Trophoblast cell (in vitro differentiated cells and primary cell): Measurements from ENCODE around the gene MCF2L.

Experiments used
- DNase-seq, 2 donors: peaks; one replicate each; pipeline ENCODE4 v3.0.0-alpha.2; 2016
- H2AFZ ChIP-seq: 2 replicates; pipeline ENCODE4 v1.6.1; 2013; ENCODE audit warnings: low read length, moderate library complexity, mild to moderate bottlenecking; ENCODE audit not compliant: insufficient read depth, poor library complexity
- H2AK5ac ChIP-seq: 2 replicates; pipeline ENCODE4 v1.6.1; 2013; ENCODE audit warnings: mild to moderate bottlenecking, low read length
- H2BK120ac ChIP-seq: 2 replicates; pipeline ENCODE4 v1.6.1; 2013; ENCODE audit warnings: low read length, mild to moderate bottlenecking, moderate library complexity; ENCODE audit not compliant: insufficient read depth, poor library complexity
- H2BK12ac ChIP-seq: 2 replicates; pipeline ENCODE4 v1.6.1; 2013; ENCODE audit warnings: mild to moderate bottlenecking, low read length, moderate library complexity
- H2BK5ac ChIP-seq: 2 replicates; pipeline ENCODE4 v1.6.1; 2013; ENCODE audit warnings: low read length, low read depth, moderate library complexity, mild to moderate bottlenecking; ENCODE audit not compliant: poor library complexity
- H3K14ac ChIP-seq: 2 replicates; pipeline ENCODE4 v1.6.1; 2013; ENCODE audit warnings: mild to moderate bottlenecking, low read length
- H3K18ac ChIP-seq: 2 replicates; pipeline ENCODE4 v1.6.1; 2013; ENCODE audit warnings: mild to moderate bottlenecking, low read length
- H3K23ac ChIP-seq: 2 replicates; pipeline ENCODE4 v1.6.1; 2013; ENCODE audit warnings: low read length
- H3K27ac ChIP-seq: 2 replicates; pipeline ENCODE4 v1.5.1; 2013; ENCODE audit warnings: low read depth, mild to moderate bottlenecking, inconsistent platforms, low read length, moderate library complexity
- H3K27me3 ChIP-seq: 2 replicates; pipeline ENCODE4 v1.6.1; 2013; ENCODE audit warnings: inconsistent platforms, mild to moderate bottlenecking, low read length, moderate library complexity; ENCODE audit not compliant: insufficient read depth
- H3K36me3 ChIP-seq, 2 experiments: 1 replicate in 1 of 2; 2 replicates in 1 of 2; pipeline ENCODE4 v1.6.1; 2013; ENCODE audit warnings: low read length in 2 of 2, mild to moderate bottlenecking in 2 of 2, moderate library complexity in 1 of 2; ENCODE audit not compliant: insufficient read depth in 2 of 2, control insufficient read depth in 1 of 2
- H3K4ac ChIP-seq: 2 replicates; pipeline ENCODE4 v1.6.1; 2013; ENCODE audit warnings: low read depth, mild to moderate bottlenecking, low read length, moderate library complexity
- H3K4me1 ChIP-seq, 2 experiments: 1 replicate in 1 of 2; 2 replicates in 1 of 2; pipeline ENCODE4 v1.6.1; 2013; ENCODE audit warnings: low read length in 2 of 2, mild to moderate bottlenecking in 2 of 2, moderate library complexity in 1 of 2; ENCODE audit not compliant: insufficient read depth in 2 of 2, control insufficient read depth in 1 of 2
- H3K4me2 ChIP-seq: 2 replicates; pipeline ENCODE4 v1.6.1; 2013; ENCODE audit warnings: inconsistent platforms, mild to moderate bottlenecking, low read length, moderate library complexity
- H3K4me3 ChIP-seq: 2 replicates; pipeline ENCODE4 v1.5.1; 2013; ENCODE audit warnings: mild to moderate bottlenecking, low read depth, low read length, inconsistent platforms
- H3K79me1 ChIP-seq: one replicate; pipeline ENCODE4 v1.6.1; 2013; ENCODE audit warnings: low read length
- H3K79me2 ChIP-seq: 2 replicates; pipeline ENCODE4 v1.6.1; 2013; ENCODE audit warnings: low read length, mild to moderate bottlenecking; ENCODE audit not compliant: control insufficient read depth, insufficient read depth, poor library complexity
- H3K9ac ChIP-seq: 2 replicates; pipeline ENCODE4 v1.6.1; 2013; ENCODE audit warnings: mild to moderate bottlenecking, low read length
- H3K9me3 ChIP-seq: 2 replicates; pipeline ENCODE4 v1.6.1; 2013; ENCODE audit warnings: low read depth, mild to moderate bottlenecking, control low read depth, inconsistent platforms, low read length; ENCODE audit not compliant: insufficient read depth
- H4K12ac ChIP-seq: 2 replicates; pipeline ENCODE4 v1.6.1; 2013; ENCODE audit warnings: low read depth, mild to moderate bottlenecking, low read length, moderate library complexity
- H4K8ac ChIP-seq: 2 replicates; pipeline ENCODE4 v1.6.1; 2013; ENCODE audit warnings: low read depth, mild to moderate bottlenecking, low read length, moderate library complexity
- H4K91ac ChIP-seq: one replicate; pipeline ENCODE4 v1.6.1; 2013; ENCODE audit warnings: low read depth, mild to moderate bottlenecking, low read length, moderate library complexity
- WGBS: extraction: QIAGEN DNeasy Blood & Tissue Kit; methylation state at CpG from one replicate; pipeline ENCODE4 v1.1.7; 2013; ENCODE audit warnings: missing lambda C conversion rate; ENCODE audit not compliant: insufficient read length, insufficient coverage; ENCODE audit errors: extremely low coverage; 5-methylcytosine and 5-hydroxymethylcytosine counted together

MCF2L gene

GRCh38 chr13:113084094-113084942, 115.3 kb downstream of the MCF2L start:
- H3K27ac ChIP-seq, result no peak overlapping the region
- no peak overlapping the region for H3K18ac ChIP-seq
- H3K14ac ChIP-seq, result no peak overlapping the region
- no peak overlapping the region for H3K4me2 ChIP-seq
- no peak overlapping the region for H4K8ac ChIP-seq
- no peak overlapping the region for H2BK120ac ChIP-seq
- no peak overlapping the region for H2BK5ac ChIP-seq
- WGBS, result no CpG with 5 or more reads among the region's 25 CpGs
- no peak overlapping the region for H2AFZ ChIP-seq
- H3K79me2 ChIP-seq, result no peaks in the 10 kb centered on the region
- peaks cover 2% of the 10 kb centered on the region for H3K9me3 ChIP-seq
- H3K79me1 ChIP-seq, result no peaks in the 10 kb centered on the region
- no peaks in the 10 kb centered on the region for H3K36me3 ChIP-seq
- H3K4me3 ChIP-seq, result no peak overlapping the region
- no peak overlapping the region for H3K23ac ChIP-seq
- no peak overlapping the region for H2BK12ac ChIP-seq
- no peaks in the 10 kb centered on the region for H3K4me1 ChIP-seq
- H3K4ac ChIP-seq, result no peak overlapping the region
- H3K9ac ChIP-seq, result no peak overlapping the region
- no peaks in the 10 kb centered on the region for H3K27me3 ChIP-seq
- no peak overlapping the region for H4K91ac ChIP-seq
- no peak overlapping the region for H4K12ac ChIP-seq
- no peak for DNase-seq
- no peak overlapping the region for H2AK5ac ChIP-seq

DNA sequence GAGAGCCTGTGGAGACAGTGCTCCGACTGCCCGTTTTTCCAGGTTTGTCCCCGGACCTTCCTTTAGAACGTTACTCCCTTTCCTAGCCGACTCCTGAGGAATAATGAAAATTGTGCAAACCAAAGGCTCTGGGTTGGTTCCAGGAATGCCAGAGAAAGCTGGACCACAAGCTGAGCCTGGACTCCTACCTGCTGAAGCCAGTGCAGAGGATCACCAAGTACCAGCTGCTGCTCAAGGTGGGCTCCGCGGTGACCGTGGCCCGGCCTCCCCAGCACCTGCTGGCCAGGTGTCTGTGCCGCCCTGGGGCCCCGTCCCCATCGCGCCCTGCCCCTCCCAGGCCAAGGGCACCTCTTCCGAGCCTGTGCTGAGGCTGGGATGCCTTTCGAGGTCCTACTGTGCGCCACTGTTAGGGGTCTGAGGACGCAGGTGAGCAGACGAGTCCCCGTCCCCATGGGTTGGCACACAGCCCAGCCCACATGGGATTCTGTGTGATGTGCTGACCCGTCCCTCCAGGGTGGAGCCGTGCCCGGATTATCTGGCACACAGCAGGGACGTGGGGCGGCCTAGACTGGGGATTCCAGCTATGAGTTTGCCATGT, 116.0 kb downstream of the MCF2L start:
- Histone ChIP-seq H3K9me3 (peaks cover 2% of the 10 kb centered on the region), H2BK5ac (no peak overlapping the region), H3K36me3 (no peaks in the 10 kb centered on the region), H3K4ac (no peak overlapping the region), H2BK120ac (no peak overlapping the region), H3K4me1 (no peaks in the 10 kb centered on the region), H3K27me3 (no peaks in the 10 kb centered on the region), H3K18ac (no peak overlapping the region), H2AFZ (no peak overlapping the region), H3K79me1 (no peaks in the 10 kb centered on the region), H3K14ac (no peak overlapping the region), H3K79me2 (no peaks in the 10 kb centered on the region), H3K4me3 (no peak overlapping the region), H3K27ac (no peak overlapping the region), H3K9ac (no peak overlapping the region), H4K8ac (no peak overlapping the region), H2BK12ac (no peak overlapping the region), H4K12ac (no peak overlapping the region), H4K91ac (no peak overlapping the region), H2AK5ac (no peak overlapping the region), H3K4me2 (no peak overlapping the region), H3K23ac (no peak overlapping the region)
- DNase-seq, result no peak
- WGBS, result no CpG with 5 or more reads among the region's 24 CpGs

DNA sequence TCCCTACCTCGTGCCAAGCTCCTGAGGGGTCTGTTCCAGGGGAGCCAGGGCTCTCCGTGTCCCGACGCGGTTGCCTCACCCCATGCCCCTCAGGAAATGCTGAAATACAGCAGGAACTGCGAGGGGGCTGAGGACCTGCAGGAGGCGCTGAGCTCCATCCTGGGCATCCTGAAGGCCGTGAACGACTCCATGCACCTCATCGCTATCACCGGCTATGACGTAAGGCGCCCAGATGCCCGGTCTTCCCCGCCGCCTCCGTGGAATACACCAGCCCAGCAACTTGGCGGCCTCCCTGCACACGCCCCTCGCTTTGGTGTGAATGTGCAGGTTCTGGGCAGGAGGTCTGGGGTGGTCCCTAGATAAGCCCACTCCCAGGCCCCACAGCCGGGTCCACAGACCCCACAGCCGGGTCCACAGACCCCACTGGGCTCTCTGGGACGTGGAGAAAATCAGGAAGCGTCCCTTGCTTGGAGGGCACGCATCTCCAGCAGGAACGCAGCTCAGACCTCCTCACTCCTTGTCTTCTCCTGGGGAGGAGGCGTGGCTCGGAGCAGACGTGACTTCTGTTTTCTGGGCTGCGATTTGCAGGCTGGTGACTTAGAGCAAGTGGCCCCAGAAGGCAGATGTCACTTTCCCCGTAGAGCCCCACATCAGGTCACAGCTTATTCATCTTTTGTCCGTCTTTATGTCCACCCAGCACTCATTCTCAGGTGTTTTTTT, 117.2 kb downstream of the MCF2L start:
- no CpG with 5 or more reads among the region's 32 CpGs for WGBS
- H3K27me3 ChIP-seq, result no peaks in the 10 kb centered on the region

DNA sequence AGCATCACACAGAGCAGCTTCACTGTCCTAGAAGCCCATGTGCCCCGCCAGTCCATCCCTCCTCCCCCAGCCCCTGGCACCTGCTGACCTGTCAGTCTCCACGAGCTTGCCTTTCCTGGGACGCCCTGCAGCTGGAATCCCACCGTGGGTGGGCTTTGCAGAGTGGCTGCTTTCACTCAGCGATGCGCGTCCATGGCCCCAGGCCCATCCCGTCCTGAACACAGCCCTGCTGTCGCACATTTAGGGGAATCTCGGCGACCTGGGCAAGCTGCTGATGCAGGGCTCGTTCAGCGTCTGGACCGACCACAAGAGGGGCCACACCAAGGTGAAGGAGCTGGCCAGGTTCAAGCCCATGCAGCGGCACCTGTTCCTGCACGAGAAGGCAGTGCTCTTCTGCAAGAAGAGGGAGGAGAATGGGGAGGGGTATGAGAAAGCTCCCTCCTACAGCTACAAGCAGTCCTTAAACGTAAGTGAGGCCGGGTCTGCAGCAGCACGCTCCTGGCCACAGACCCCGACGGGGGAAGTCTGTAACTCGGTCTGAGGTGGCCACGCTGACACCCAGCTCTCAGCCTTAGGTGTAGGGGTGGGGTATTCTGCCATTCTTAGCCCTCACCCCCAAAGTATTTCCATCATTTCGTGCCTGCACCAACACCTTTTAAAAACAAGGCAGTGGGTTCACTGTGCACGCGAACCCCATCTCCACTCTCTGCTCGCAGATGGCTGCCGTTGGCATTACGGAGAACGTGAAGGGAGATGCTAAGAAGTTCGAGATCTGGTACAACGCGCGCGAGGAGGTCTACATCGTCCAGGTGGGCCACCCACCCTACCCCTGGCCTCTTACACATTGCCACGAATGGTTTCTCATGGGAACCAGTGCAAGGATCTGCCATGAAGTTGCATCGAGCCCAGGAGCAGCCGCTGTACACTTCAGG, 118.2 kb downstream of the MCF2L start:
- WGBS, result no CpG with 5 or more reads among the region's 39 CpGs
- Histone ChIP-seq H3K27ac (no peak overlapping the region), H3K4me3 (peak overlapping the region; percentile 41)

More for the DNA sequence above, 117.2 kb downstream of the MCF2L start:
- Histone ChIP-seq H3K9ac (no peak overlapping the region), H2AK5ac (no peak overlapping the region), H4K12ac (no peak overlapping the region), H2BK120ac (no peak overlapping the region), H3K18ac (no peak overlapping the region), H3K79me2 (no peaks in the 10 kb centered on the region), H3K23ac (no peak overlapping the region), H4K91ac (no peak overlapping the region), H3K27ac (no peak overlapping the region), H3K4me1 (no peaks in the 10 kb centered on the region), H2BK12ac (no peak overlapping the region), H3K9me3 (peaks cover 2% of the 10 kb centered on the region), H3K79me1 (no peaks in the 10 kb centered on the region), H3K4ac (no peak overlapping the region), H4K8ac (no peak overlapping the region), H3K4me3 (no peak overlapping the region), H3K14ac (no peak overlapping the region), H3K36me3 (no peaks in the 10 kb centered on the region), H2AFZ (no peak overlapping the region), H3K4me2 (no peak overlapping the region), H2BK5ac (no peak overlapping the region)
- no peak for DNase-seq

More for the DNA sequence above, 118.2 kb downstream of the MCF2L start:
- H2BK5ac ChIP-seq, result no peak overlapping the region
- H3K79me2 ChIP-seq, result no peaks in the 10 kb centered on the region
- no peak overlapping the region for H3K4ac ChIP-seq
- no peak overlapping the region for H2AK5ac ChIP-seq
- H3K27me3 ChIP-seq, result no peaks in the 10 kb centered on the region
- H3K9ac ChIP-seq, result no peak overlapping the region
- no peak overlapping the region for H2BK12ac ChIP-seq
- H3K14ac ChIP-seq, result no peak overlapping the region
- no peak overlapping the region for H4K91ac ChIP-seq
- no peak overlapping the region for H3K18ac ChIP-seq
- H3K4me2 ChIP-seq, result no peak overlapping the region
- no peak overlapping the region for H2AFZ ChIP-seq
- no peaks in the 10 kb centered on the region for H3K36me3 ChIP-seq
- no peaks in the 10 kb centered on the region for H3K9me3 ChIP-seq
- no peak for DNase-seq
- H3K23ac ChIP-seq, result no peak overlapping the region
- no peak overlapping the region for H4K8ac ChIP-seq
- no peak overlapping the region for H2BK120ac ChIP-seq
- no peaks in the 10 kb centered on the region for H3K79me1 ChIP-seq
- H4K12ac ChIP-seq, result no peak overlapping the region
- no peaks in the 10 kb centered on the region for H3K4me1 ChIP-seq
